ENCODE data around the gene DNAJC13. TPM values are rescaled to one million over a fixed set of nuclear protein-coding genes. Genes with fewer than 3 reads are reported as not detected.

Gene DNAJC13
- polyA plus RNA-seq, 1 experiment, result 50.5 TPM

GRCh38 chr3:132543011-132543739 lies 125.9 kb downstream of the DNAJC13 start:
- no peak for TF ChIP-seq CTCF (IDR thresholded peaks at IDR 0.05; ENCODE audit: low read depth, low read length)
- peak; percentile 84 for DNase-seq (ENCODE audit: low read depth, low spot score)
- ChIA-PET CTCF (interaction anchor here (0.7 to 2.6 kb wide), 2 partner anchors 96 to 99 kb away, joined by 3 to 18 read pairs; no protein-coding TSS in a partner anchor), POLR2A (interaction anchor here (0.8 to 1.5 kb wide), 4 partner anchors 51 to 118 kb away, joined by 4 to 6 read pairs (median 4); no protein-coding TSS in a partner anchor)
- H3K4me3 ChIP-seq (ENCODE audit: low read depth, low read length), result no peak overlapping the region
- H3K27me3 ChIP-seq (ENCODE audit: control insufficient read depth, insufficient read depth, low read length), result no peaks in the 10 kb centered on the region
- H3K27ac ChIP-seq (ENCODE audit: low read depth, low read length), result peak overlapping the region; percentile 95
- H3K9me3 ChIP-seq (ENCODE audit: control insufficient read depth, insufficient read depth, low read length), result no peaks in the 10 kb centered on the region

GRCh38 chr3:132544130-132544529 lies 126.8 kb downstream of the DNAJC13 start:
- Histone ChIP-seq H3K9me3 (ENCODE audit: control insufficient read depth, insufficient read depth, low read length) (no peaks in the 10 kb centered on the region), H3K4me3 (ENCODE audit: low read depth, low read length) (no peak overlapping the region), H3K27ac (ENCODE audit: low read depth, low read length) (no peak overlapping the region), H3K27me3 (ENCODE audit: control insufficient read depth, insufficient read depth, low read length) (no peaks in the 10 kb centered on the region)
- ChIA-PET POLR2A (no interaction called here), CTCF (interaction anchor here (0.7 to 2.6 kb wide), 3 partner anchors 95 to 98 kb away, joined by 3 to 18 read pairs (median 11); no protein-coding TSS in a partner anchor)
- no peak for DNase-seq (ENCODE audit: low read depth, low spot score)
- TF ChIP-seq CTCF (IDR thresholded peaks at IDR 0.05; ENCODE audit: low read depth, low read length), result no peak

- CTCF ChIA-PET, result interaction anchor here (0.6 to 2.6 kb wide), 5 partner anchors 10 to 877 kb away, joined by 4 to 21 read pairs (median 11); no protein-coding TSS in a partner anchor
- no peak for DNase-seq (ENCODE audit: low read depth, low spot score)
- POLR2A ChIA-PET, result no interaction called here
- Histone ChIP-seq H3K9me3 (ENCODE audit: control insufficient read depth, insufficient read depth, low read length) (no peaks in the 10 kb centered on the region), H3K4me3 (ENCODE audit: low read depth, low read length) (no peak overlapping the region), H3K27me3 (ENCODE audit: control insufficient read depth, insufficient read depth, low read length) (no peaks in the 10 kb centered on the region), H3K27ac (ENCODE audit: low read depth, low read length) (no peak overlapping the region)
- no peak for TF ChIP-seq CTCF (IDR thresholded peaks at IDR 0.05; ENCODE audit: low read depth, low read length)
Measured at GRCh38 chr3:132545471-132545870, 128.2 kb downstream of the DNAJC13 start.

GRCh38 chr3:132549169-132549568 lies 131.9 kb downstream of the DNAJC13 start:
- no peak for TF ChIP-seq CTCF (IDR thresholded peaks at IDR 0.05; ENCODE audit: low read depth, low read length)
- Histone ChIP-seq H3K4me3 (ENCODE audit: low read depth, low read length) (no peak overlapping the region), H3K27me3 (ENCODE audit: control insufficient read depth, insufficient read depth, low read length) (no peaks in the 10 kb centered on the region), H3K27ac (ENCODE audit: low read depth, low read length) (no peak overlapping the region), H3K9me3 (ENCODE audit: control insufficient read depth, insufficient read depth, low read length) (no peaks in the 10 kb centered on the region)
- POLR2A ChIA-PET, result no interaction called here
- CTCF ChIA-PET, result interaction anchor here (2.7 to 3.6 kb wide), 2 partner anchors 14 to 93 kb away, joined by 13 to 16 read pairs; no protein-coding TSS in a partner anchor
- no peak for DNase-seq (ENCODE audit: low read depth, low spot score)

- CTCF ChIA-PET, result interaction anchor here (3.6 kb wide), 1 partner anchor 92 kb away, joined by 13 read pairs; no protein-coding TSS in a partner anchor
- TF ChIP-seq CTCF (IDR thresholded peaks at IDR 0.05; ENCODE audit: low read depth, low read length), result no peak
- H3K4me3 ChIP-seq (ENCODE audit: low read depth, low read length), result no peak overlapping the region
- no peaks in the 10 kb centered on the region for H3K9me3 ChIP-seq (ENCODE audit: control insufficient read depth, insufficient read depth, low read length)
- H3K27ac ChIP-seq (ENCODE audit: low read depth, low read length), result no peak overlapping the region
- H3K27me3 ChIP-seq (ENCODE audit: control insufficient read depth, insufficient read depth, low read length), result no peaks in the 10 kb centered on the region
- POLR2A ChIA-PET, result no interaction called here
- DNase-seq (ENCODE audit: low read depth, low spot score), result no peak
Measured at GRCh38 chr3:132549890-132550578, 132.7 kb downstream of the DNAJC13 start.

Measured in AG04450 (cell line).